Heart left ventricle (tissue), 13 donors: ENCODE results near the gene STARD3.

Source experiments
- CTCF ChIP-seq, 12 donors: fragments of 200-600 bp; sonication (generic) in 4 of 12; IDR thresholded peaks; one replicate each; pipeline versions ENCODE4 v1.5.0 to v1.8.0; 2018 to 2022; ENCODE audit warnings: antibody characterized with exemption in 12 of 12, mild to moderate bottlenecking in 5 of 12
- POLR2A ChIP-seq, 2 donors: fragments of 450-650 bp; IDR thresholded peaks; one replicate each; pipeline ENCODE4 v1.6.1; 2017; ENCODE audit warnings: antibody characterized with exemption in 2 of 2, mild to moderate bottlenecking in 2 of 2, moderate library complexity in 2 of 2
- donor health status: ischemic (EF 13 %, LVEDD 7.1; RV severe dilation, severe dysfunction).
- donor health status: DM: no; HTN: yes; CAD: no.
- donor health status: DM: no; HTN: no; CAD: no.
- donor health status: ischemic (EF 25% LVEDD 6.9; RV normal size, moderate dysfunction).
- donor health status: ischemic (EF 25% LVEDD 5.7; RV mildly dilated, moderate dysfunction).
- donor health status: ischemic (EF 35%, LVEDD 5.7; RV mildly dilated, moderate dysfunction).
- donor health status: nonischemic (EF 11% LVEDD 7.7; RV severe dilation, severe dysfunction).
- donor health status: DM: yes; HTN: yes; CAD: no.
- donor health status: PGD.
- donor health status: ischemic (EF 29% LVEDD 5.4; RV normal size, mild dysfunction).
- donor health status: nonischemic (EF 23%, LVEDD 6.1; RV moderate dilation, normal function).

- TF ChIP-seq CTCF (IDR thresholded peaks at IDR 0.05) (no peak), POLR2A (IDR thresholded peaks at IDR 0.05) (no peak)
These were observed 63.4 kb downstream of the STARD3 start for GRCh38 chr17:39700148-39700987.
